ENCODE measurements around the gene SCD5.

GRCh38 chr4:82584931-82585330 lies 213.7 kb downstream of the SCD5 start:
- TF ChIP-seq E2F1 (CRISPR knock-in tag; IDR thresholded peaks at IDR 0.05) (no peak), TAF15 (IDR thresholded peaks at IDR 0.05; ENCODE audit: low read depth, low read length, poor library complexity, severe bottlenecking) (no peak), CREM (IDR thresholded peaks at IDR 0.05) (no peak), CREM (CRISPR knock-in tag; IDR thresholded peaks at IDR 0.05) (no peak), ATF1 (CRISPR knock-in tag; IDR thresholded peaks at IDR 0.05) (no peak), BRCA1 (CRISPR knock-in tag; IDR thresholded peaks at IDR 0.05) (no peak), RFX5 (IDR thresholded peaks at IDR 0.05; ENCODE audit: low read depth, low read length) (no peak)
